ENCODE results near the gene ZNF862. TPM values are rescaled to one million over a fixed set of nuclear protein-coding genes. Genes with fewer than 3 reads are reported as not detected.

The ZNF862 gene
- total and polyA plus RNA-seq, 2 of the 13 experiments (the other 11 are each of a cell fraction or from before 2014, with no cell fraction given), result 0.89 to 2.0 TPM

GRCh38 chr7:149823631-149824199 lies 14.5 kb upstream of the ZNF862 start:
- no peak overlapping the region for H3K9ac ChIP-seq (ENCODE audit: insufficient read depth, low read depth, low read length)
- H3K4me3 ChIP-seq (replicated peaks in 1 of 3; ENCODE audit: insufficient read depth in 1 of 3, low read depth in 2 of 3, low read length in 3 of 3), result no peak overlapping the region
- DNase-seq (ENCODE audit: low spot score) (no peak), FAIRE-seq (no peak), ATAC-seq (no peak)
- intact Hi-C loops (cut with micrococcal nuclease; ENCODE audit: unreplicated experiment) (no loop called here), in situ Hi-C loops (cut with HindIII; ENCODE audit: extremely low pct_ligation_motif_present, low pct_unique_long_range_greater_than_20kb) (no loop called here)
- H2AFZ ChIP-seq (ENCODE audit: low read length), result no peak overlapping the region
- 60% methylated on average over 5 of the region's 8 CpGs for WGBS (ENCODE audit: low lambda C conversion rate)
- H3K27ac ChIP-seq (ENCODE audit: extremely low read length, insufficient read depth, low read length), result no peak overlapping the region
- no peaks in the 10 kb centered on the region for H3K79me2 ChIP-seq (ENCODE audit: insufficient read depth, low read length)
- BruUV-seq (replicated peaks), result no TSS peak
- POLR2A ChIA-PET, result no interaction called here
- CTCF ChIA-PET (ENCODE audit: low intra/inter-chr PET ratio, low total read pairs), result no interaction called here
- no peaks in the 10 kb centered on the region for H3K36me3 ChIP-seq (replicated peaks in 1 of 2; ENCODE audit: control insufficient read depth in 1 of 2, insufficient read depth in 2 of 2, low read length in 2 of 2)
- H3K27me3 ChIP-seq (ENCODE audit: control insufficient read depth in 1 of 2, insufficient read depth in 2 of 2, low read length in 2 of 2), result peaks cover 3% of the 10 kb centered on the region in 2 experiments; a peak in 1 of 5 replicates
- no peak overlapping the region for H3K4me2 ChIP-seq (ENCODE audit: low read depth, low read length)
- H3K9me3 ChIP-seq (ENCODE audit: low read length), result no peaks in the 10 kb centered on the region
- H3K4me1 ChIP-seq (ENCODE audit: insufficient read depth, low read length), result peaks cover 15% of the 10 kb centered on the region
- no peaks in the 10 kb centered on the region for H4K20me1 ChIP-seq (ENCODE audit: insufficient read depth, low read length)
- TF ChIP-seq REST (IDR thresholded peaks at IDR 0.05; ENCODE audit: borderline replicate concordance in 1 of 2, low read depth in 1 of 2, low read length in 2 of 2), result no peak
- no peak for TF ChIP-seq TAF1 (CRISPR knock-in tag; IDR thresholded peaks at IDR 0.05)
- no peak for TF ChIP-seq ZNF530 (CRISPR knock-in tag; IDR thresholded peaks at IDR 0.05; ENCODE audit: low read depth)
- TF ChIP-seq GZF1 (CRISPR knock-in tag; IDR thresholded peaks at IDR 0.05), result no peak
- TF ChIP-seq AHR (CRISPR knock-in tag; IDR thresholded peaks at IDR 0.05), result no peak
- TF ChIP-seq ZNF180 (CRISPR knock-in tag; IDR thresholded peaks at IDR 0.05; ENCODE audit: borderline replicate concordance, low read depth), result no peak
- no peak for TF ChIP-seq THAP11 (CRISPR knock-in tag; IDR thresholded peaks at IDR 0.05)
- TF ChIP-seq STAT6 (CRISPR knock-in tag; IDR thresholded peaks at IDR 0.05; ENCODE audit: borderline replicate concordance), result no peak
- no peak for TF ChIP-seq MXI1 (IDR thresholded peaks at IDR 0.05; ENCODE audit: borderline replicate concordance, low read depth, low read length)
- no peak for TF ChIP-seq ZNF407 (CRISPR knock-in tag; IDR thresholded peaks at IDR 0.05; ENCODE audit: not compliant biosample characterization)
